ENCODE data around the gene PHB1.
"Not testable (repeated sequence)": the region's sequence is repeated elsewhere in the genome, so short reads cannot be mapped to it uniquely, and the experiment has no call there.

The PHB1 gene

GRCh38 chr17:49403514-49404289 lies 11.0 kb downstream of the PHB1 start:
- no peak for DNase-seq

DNA sequence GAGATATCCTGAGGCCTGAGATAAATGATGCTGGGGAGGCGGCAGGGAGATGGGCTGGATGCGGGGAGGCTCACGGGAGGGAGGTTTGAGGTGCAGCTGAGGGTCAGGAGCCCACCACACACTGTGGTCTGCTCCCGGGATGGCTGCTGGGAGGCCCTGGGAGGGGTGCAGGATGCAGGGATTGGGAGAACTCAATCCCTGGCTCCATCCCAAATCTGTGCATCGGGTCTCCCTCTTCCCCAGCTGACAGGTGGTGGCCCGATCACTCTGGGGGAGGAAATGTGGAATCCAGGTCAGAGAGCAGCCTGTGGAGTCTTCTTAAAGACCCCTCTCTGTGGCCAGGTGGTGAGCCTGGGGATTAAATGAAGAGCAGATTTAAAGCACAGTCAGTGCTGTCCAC lies 12.0 kb downstream of the PHB1 start:
- no peak for DNase-seq

DNA sequence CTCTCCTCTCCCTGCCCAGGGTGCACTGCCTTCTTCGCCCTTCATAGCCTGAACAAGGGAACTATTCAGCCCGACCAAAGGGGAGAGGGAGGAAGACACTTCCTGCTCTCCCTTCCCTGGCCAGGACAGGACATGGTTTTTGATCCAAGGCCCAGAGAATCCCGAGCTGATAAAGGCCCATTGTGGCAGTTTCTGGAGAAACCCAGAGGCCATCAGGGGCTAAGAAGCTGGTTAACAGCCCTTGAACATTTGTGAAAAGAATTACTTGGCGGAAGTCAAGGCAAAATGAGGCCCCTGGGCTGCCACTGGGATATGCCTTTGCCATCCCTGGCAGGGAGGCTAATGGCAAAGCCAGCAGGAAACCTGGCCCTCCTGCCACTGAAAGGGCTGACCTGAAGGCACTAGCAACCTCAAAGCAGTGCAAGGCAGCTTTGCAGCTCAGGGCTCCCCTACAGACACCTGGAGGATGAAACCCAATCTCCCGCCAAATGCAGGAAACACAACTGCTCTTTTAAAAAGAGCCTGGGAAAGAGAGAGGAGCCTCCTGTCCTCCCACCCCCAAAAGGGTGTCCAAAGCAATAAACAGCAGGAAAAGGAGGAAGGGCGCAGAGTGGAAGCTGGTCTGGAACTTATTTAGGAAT lies 12.6 kb downstream of the PHB1 start:
- DNase-seq, result no peak

DNA sequence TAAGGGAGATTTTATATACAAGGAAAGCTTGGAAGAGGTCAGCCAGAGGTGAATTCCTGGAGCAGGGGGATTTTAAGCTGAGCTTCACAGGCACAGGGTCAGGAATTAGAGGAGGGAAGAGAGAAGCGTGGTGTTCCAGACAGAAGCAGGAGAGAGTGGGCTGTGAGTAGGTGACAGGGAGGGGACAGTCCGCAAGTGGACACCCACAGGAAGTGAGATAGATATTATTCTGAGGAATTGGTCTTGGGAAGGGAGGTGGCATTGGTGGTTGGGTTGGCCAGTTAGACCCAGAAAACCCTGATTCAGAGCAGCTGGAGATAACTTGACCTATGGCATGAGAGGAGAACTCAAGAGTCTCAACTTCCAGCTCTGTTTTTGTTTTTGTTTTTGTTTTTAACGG lies 14.7 kb downstream of the PHB1 start:
- DNase-seq, result no peak

- DNase-seq, result no peak
Observed at GRCh38 chr17:49397586-49397985, 17.1 kb downstream of the PHB1 start.

DNA sequence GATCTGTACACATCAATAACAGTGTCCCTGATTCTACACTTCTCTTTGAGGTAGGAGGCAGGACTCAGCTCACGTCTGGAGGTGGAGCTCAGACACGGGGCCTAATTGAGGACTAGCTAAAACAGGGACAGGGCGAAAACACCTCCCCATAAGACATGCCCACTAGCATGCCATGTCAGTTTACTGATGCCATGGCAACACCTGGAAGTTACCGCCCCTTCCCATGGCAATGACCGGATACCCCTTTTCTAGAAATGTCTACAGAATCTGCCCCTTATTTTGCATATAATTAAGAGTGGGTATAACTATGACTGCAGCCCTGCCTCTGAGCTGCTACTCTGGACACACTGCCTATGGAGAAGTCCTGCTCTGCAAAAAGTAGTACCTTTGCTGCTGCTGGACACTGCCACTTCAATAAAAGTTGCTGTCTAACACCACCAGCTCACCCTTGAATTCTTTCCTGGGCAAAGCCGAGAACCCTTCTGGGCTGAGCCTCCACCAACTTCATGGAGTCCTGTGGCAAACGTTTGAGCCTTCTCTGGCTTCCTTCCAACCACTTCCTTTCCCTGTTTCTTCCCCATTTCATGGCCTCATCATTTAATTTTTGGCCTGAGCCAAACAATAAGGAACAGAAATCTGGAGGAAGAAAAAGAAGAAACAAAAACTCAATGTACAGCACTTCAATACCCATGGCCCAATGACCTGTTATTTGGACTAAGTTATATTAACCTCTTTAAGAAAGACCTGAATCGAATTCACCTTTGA lies 21.0 kb downstream of the PHB1 start:
- no peak for DNase-seq

DNA sequence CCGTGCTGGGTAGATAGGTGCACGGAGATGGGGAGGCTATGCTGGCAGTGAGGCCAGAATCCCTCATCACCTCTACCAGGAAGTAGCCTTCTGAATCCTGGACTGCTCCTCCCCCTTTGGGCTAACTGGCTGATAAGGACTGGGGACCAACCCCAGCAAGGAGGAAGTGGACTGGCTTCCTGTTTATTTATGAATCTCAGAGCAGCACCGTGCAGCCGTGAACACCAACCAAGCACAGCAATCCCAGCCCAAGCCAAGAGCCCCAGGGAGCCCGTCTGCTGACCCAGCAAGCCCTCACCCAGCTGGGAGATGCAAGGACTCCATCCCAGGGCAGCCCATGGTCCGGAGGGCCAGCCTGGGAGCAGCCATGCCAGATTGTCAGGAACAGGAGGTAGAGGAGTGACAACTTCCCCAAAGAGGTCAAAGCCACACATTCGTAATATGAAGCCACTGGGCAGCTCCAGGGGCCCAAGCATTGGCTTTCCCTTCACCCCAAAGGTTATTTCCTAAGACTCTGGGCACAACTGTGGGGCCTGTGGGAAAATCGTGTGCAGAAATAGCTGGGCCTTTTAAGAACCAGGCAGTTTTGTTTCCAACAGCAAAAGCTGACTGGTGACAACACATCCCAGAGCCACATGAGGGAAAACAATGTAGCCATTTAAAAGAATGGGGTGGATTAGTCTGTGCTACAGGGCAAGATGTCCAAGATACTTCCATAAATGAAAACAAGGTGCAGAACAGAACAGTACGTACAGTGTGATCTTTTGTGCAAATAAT lies 23.9 kb downstream of the PHB1 start:
- DNase-seq, result no peak

- not testable (repeated sequence) for DNase-seq
Observed at GRCh38 chr17:49389514-49390347, 25.0 kb downstream of the PHB1 start.

GRCh38 chr17:49388692-49389513 lies 25.8 kb downstream of the PHB1 start:
- no peak for DNase-seq

DNA sequence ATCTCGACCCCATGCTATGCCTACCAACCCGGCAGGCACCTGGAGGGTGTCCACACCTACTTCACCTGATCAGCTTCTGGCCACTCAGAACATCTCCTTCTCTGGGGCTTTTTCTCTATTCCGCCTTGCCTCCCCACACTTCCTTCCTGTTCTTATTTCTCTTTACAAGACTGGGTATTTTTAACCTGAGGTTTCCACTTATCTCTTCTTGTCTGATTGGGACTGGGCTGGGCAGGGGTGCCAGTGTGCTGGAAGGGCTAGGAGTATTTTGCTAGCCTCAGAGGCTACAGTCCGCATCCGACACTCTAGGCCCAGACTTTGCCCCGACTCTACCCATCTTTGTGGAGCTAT lies 26.4 kb downstream of the PHB1 start:
- no peak for DNase-seq

- no peak for DNase-seq
Observed at GRCh38 chr17:49387498-49388289, 27.0 kb downstream of the PHB1 start.

- DNase-seq, result no peak
Observed at GRCh38 chr17:49386373-49386772, 28.3 kb downstream of the PHB1 start.

DNA sequence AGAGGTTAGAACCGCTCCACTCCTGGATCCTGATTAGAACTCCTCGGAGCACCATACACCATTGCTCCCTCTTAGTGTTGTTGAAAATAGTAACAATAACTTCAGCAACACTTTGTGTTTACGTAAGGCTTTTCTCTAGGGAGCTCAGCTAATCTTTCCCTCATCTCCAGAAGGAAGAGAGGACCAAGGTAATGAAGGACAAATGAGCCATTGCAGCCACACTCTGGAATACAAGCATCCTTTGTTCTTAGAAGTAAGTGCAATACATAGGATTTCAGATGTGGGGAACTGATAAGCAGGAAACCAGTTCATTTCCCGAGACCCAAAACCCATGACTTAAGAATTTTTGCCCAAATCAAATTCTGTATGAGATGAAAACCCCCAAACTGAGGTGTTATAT lies 29.7 kb downstream of the PHB1 start:
- DNase-seq, result no peak

GRCh38 chr17:49383060-49383459 lies 31.6 kb downstream of the PHB1 start:
- DNase-seq, result no peak

DNA sequence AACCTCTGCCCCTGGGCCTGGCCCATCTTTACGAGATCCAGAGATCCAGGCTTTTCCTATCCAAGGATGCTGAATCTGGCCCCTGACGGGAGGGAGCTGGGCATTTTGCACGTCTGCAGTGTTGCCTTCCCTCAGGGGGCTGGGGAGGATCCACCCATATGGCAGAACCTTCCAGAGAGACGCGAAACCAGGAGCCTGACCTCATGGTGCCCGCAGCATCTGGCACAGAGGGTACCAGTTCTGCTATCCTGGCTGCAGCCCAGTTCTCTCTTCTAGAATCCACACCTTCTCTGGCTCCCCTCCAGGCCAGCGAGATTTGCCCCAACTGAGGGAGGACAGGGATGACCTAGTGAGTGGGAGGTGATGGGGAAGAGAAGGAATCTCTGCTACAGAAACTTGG lies 32.1 kb downstream of the PHB1 start:
- DNase-seq, result no peak

DNA sequence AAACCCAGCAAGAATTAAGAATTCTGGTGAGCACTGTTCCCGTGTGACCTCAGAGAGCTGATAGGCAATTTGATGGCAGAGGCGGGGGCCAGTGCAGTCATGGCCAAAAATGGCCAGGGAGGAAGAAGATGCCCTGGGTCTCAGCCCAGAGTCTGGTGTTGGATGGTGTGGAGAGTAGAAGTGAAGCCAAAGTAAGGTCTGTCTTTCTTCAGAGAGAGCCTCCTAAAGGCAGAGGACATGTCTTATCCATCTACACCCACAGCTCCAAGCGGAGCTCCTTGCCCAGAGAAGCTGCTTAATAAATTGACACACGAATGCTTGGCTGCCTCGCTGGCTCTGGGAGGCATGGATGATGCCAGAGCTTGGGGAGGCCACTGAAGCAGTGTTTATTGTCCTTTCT lies 32.9 kb downstream of the PHB1 start:
- DNase-seq, result no peak

GRCh38 chr17:49381033-49381432 lies 33.6 kb downstream of the PHB1 start:
- DNase-seq, result no peak

GRCh38 chr17:49379926-49380325 lies 34.8 kb downstream of the PHB1 start:
- DNase-seq, result no peak

DNA sequence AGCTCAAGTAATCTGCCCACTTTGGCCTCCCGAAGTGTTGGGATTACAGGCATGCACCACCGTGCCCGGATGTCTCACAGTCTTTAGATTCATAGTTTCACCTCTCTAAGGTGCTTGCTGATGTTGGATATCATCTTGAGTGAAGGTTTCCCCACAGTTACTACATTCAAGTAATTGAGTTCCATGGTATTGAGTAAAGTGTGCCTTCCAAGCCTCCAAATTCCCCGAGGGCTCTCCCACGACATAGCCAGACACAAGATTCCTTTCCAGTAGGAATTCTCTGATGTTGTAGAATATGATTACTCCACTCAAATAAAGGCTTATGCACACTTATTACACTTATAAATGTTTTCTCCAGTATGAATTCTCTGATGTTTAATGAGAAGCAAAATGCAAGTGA lies 36.4 kb downstream of the PHB1 start:
- DNase-seq, result no peak

- no peak for DNase-seq
Observed at GRCh38 chr17:49375544-49375943, 39.1 kb downstream of the PHB1 start.

DNA sequence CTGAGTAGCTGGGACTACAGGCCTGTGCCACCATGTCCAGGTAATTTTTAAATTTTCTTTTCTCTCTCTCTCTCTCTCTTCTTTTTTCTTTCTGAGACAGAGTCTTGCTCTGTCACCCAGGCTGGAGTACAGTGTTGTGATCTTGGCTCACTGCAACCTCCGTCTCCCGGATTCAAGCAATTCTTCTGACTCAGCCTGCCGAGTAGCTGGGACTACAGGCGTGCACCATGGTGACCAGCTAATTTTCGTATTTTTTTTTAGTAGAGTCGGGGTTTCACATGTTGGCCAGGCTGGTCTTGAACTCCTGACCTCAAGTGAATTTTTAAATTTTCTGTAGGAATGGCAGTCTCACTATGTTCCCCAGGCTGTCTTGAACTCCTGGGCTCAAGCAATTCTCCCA lies 41.6 kb downstream of the PHB1 start:
- no peak for DNase-seq

Measured in amniotic stem cell (primary cell).